ENCODE measurements around the gene GPR143.

DNA sequence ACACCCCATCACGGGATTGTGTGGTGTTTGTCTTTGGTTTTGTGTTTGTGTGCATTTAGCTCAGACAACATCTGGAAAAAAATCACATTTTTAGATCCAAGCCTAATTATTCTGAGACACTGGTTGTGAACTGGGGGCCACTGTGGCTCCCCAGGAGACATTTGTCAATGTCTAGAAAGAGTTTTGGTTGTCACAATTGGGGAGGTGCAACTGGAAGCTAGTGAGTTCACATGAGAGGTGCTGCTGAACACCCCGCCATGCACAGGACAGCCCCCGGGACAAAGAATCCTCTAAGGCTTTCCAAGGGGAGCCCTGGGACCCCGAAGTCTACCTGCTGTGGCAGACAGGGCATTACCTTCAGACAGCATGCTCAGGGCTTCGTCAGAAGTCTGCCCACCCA lies 26.5 kb downstream of the GPR143 start:
- TF ChIP-seq, protein P1, sequence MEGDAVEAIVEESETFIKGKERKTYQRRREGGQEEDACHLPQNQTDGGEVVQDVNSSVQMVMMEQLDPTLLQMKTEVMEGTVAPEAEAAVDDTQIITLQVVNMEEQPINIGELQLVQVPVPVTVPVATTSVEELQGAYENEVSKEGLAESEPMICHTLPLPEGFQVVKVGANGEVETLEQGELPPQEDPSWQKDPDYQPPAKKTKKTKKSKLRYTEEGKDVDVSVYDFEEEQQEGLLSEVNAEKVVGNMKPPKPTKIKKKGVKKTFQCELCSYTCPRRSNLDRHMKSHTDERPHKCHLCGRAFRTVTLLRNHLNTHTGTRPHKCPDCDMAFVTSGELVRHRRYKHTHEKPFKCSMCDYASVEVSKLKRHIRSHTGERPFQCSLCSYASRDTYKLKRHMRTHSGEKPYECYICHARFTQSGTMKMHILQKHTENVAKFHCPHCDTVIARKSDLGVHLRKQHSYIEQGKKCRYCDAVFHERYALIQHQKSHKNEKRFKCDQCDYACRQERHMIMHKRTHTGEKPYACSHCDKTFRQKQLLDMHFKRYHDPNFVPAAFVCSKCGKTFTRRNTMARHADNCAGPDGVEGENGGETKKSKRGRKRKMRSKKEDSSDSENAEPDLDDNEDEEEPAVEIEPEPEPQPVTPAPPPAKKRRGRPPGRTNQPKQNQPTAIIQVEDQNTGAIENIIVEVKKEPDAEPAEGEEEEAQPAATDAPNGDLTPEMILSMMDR (IDR thresholded peaks at IDR 0.05): no peak
- TF ChIP-seq POLR2A (IDR thresholded peaks at IDR 0.05): no peak

Data from lower leg skin (tissue), 3 donors.